ENCODE results near the gene ZNF500. TPM values are rescaled to one million over a fixed set of nuclear protein-coding genes. Genes with fewer than 3 reads are reported as not detected.

The ZNF500 gene
- total and polyA plus RNA-seq, 7 donors: 4.2 to 14.4 (median 11.4) TPM

GRCh38 chr16:4776141-4776705 lies 9.3 kb upstream of the ZNF500 start:
- no peak overlapping the region for H3K4me3 ChIP-seq
- H3K36me3 ChIP-seq: no peaks in the 10 kb centered on the region
- no peaks in the 10 kb centered on the region for H3K4me1 ChIP-seq
- H3K9me3 ChIP-seq: no peaks in the 10 kb centered on the region
- no peak overlapping the region for H3K27ac ChIP-seq
- intact Hi-C loops (cut with DNase I): no loop called here
- H3K27me3 ChIP-seq: no peaks in the 10 kb centered on the region
- 92 to 93% methylated on average over 2 of the region's 2 CpGs for WGBS, 2 donors
- no peak for DNase-seq
- TF ChIP-seq CTCF (IDR thresholded peaks at IDR 0.05) (no peak), POLR2A (IDR thresholded peaks at IDR 0.05) (no peak), POLR2AphosphoS5 (IDR thresholded peaks at IDR 0.05) (no peak), EP300 (IDR thresholded peaks at IDR 0.05) (no peak)

- 91 to 94% methylated on average over 13 of the region's 13 CpGs for WGBS, 2 donors
- Histone ChIP-seq H3K4me3 (no peak overlapping the region), H3K4me1 (no peaks in the 10 kb centered on the region), H3K27ac (no peak overlapping the region), H3K9me3 (no peaks in the 10 kb centered on the region), H3K27me3 (no peaks in the 10 kb centered on the region), H3K36me3 (no peaks in the 10 kb centered on the region)
- intact Hi-C loops (cut with DNase I): no loop called here
- no peak for DNase-seq
- TF ChIP-seq POLR2AphosphoS5 (IDR thresholded peaks at IDR 0.05) (no peak), EP300 (IDR thresholded peaks at IDR 0.05) (no peak), CTCF (IDR thresholded peaks at IDR 0.05) (no peak), POLR2A (IDR thresholded peaks at IDR 0.05) (no peak)
Measured at GRCh38 chr16:4775005-4775404, 8.0 kb upstream of the ZNF500 start.

- Histone ChIP-seq H3K9me3 (no peaks in the 10 kb centered on the region), H3K36me3 (no peaks in the 10 kb centered on the region), H3K4me1 (peaks cover 0 to 18% (median 12%) of the 10 kb centered on the region in 4 donors), H3K27me3 (no peaks in the 10 kb centered on the region), H3K4me3 (no peak overlapping the region), H3K27ac (no peak overlapping the region)
- TF ChIP-seq POLR2A (IDR thresholded peaks at IDR 0.05): no peak
- WGBS, 2 donors: 90% methylated on average over 5 of the region's 5 CpGs
- intact Hi-C loops (cut with DNase I): no loop called here
- DNase-seq: no peak
Measured at GRCh38 chr16:4772351-4772750, 5.4 kb upstream of the ZNF500 start.

DNA sequence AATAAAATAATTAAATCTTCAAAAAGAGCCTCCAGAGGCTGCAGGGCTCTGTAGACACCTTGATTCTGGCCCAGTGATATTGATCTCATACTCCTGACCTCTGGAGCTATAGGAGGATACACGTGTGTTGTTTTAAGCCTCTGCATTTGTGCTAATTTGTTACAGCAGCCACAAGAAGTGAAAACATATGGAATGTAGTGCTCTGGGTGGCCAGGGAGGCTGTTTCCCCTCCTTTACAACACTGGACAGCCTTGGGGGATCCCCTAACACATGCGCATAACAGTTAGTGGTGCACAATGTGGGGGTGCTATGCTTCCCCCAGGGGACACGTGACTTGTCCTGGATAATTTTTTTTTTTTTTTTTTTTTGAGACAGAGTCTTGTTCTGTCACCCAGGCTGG lies 4.7 kb upstream of the ZNF500 start:
- intact Hi-C loops (cut with DNase I): no loop called here
- 71 to 78% methylated on average over 3 of the region's 3 CpGs for WGBS, 2 donors
- no peak overlapping the region for H3K4me3 ChIP-seq
- DNase-seq: no peak
- H3K27me3 ChIP-seq: no peaks in the 10 kb centered on the region
- no peak overlapping the region for H3K27ac ChIP-seq
- no peaks in the 10 kb centered on the region for H3K9me3 ChIP-seq
- TF ChIP-seq EP300 (IDR thresholded peaks at IDR 0.05): no peak
- TF ChIP-seq POLR2A (IDR thresholded peaks at IDR 0.05): no peak
- no peak for TF ChIP-seq CTCF (IDR thresholded peaks at IDR 0.05)
- TF ChIP-seq POLR2AphosphoS5 (IDR thresholded peaks at IDR 0.05): no peak
- H3K4me1 ChIP-seq: peaks cover 0 to 20% (median 13%) of the 10 kb centered on the region in 4 donors
- no peaks in the 10 kb centered on the region for H3K36me3 ChIP-seq

DNA sequence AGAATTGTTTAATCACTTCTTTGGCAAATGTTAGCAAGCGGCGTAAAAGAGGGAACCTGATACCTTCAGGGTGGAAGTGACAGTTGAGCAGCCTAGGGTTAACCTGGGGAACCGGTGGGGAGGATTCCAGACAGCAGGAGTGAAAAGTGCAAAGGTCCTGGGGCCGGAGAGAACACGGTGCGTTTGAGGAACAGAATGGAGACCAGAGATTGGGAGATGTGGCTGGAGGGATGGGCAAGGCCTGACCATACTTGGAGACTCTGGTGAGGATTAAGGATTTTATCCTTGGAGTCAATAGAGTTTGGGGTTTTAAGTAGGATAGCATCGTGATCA lies 2.3 kb upstream of the ZNF500 start:
- intact Hi-C loops (cut with DNase I): loop anchor here (2.0 kb wide), 3 partner anchors 32 to 188 kb away; partner anchors contain the start of genes GLYR1 and UBN1
- Histone ChIP-seq H3K36me3 (peaks cover 0 to 12% (median 2%) of the 10 kb centered on the region in 4 donors), H3K9me3 (no peaks in the 10 kb centered on the region), H3K4me1 (peaks cover 0 to 38% (median 29%) of the 10 kb centered on the region in 4 donors), H3K27ac (peak overlapping the region; percentile 91 to 92 (median 92)), H3K27me3 (no peaks in the 10 kb centered on the region), H3K4me3 (peak overlapping the region in 3 of 4 donors; percentile 61 to 93 (median 80))
- no peak for DNase-seq
- TF ChIP-seq CTCF (IDR thresholded peaks at IDR 0.05): no peak
- no peak for TF ChIP-seq POLR2AphosphoS5 (IDR thresholded peaks at IDR 0.05)
- no peak for TF ChIP-seq EP300 (IDR thresholded peaks at IDR 0.05)
- no peak for TF ChIP-seq POLR2A (IDR thresholded peaks at IDR 0.05)
- 44 to 69% methylated on average over 7 of the region's 7 CpGs for WGBS, 2 donors

All from sigmoid colon (tissue), 7 donors.